MG63 (cell line): ENCODE data around the gene PPP5C. TPM values are rescaled to one million over a fixed set of nuclear protein-coding genes. Genes with fewer than 3 reads are reported as not detected.
"Not testable (repeated sequence)": the region's sequence is repeated elsewhere in the genome, so short reads cannot be mapped to it uniquely, and the experiment has no call there.

Experiments used
- DNase-seq: peaks from one replicate; pipeline ENCODE4 v3.0.0-alpha.2; 2020
- H3K27me3 ChIP-seq: fragments of 250-450 bp; sonication (Bioruptor Pico); 2 replicates; pipeline ENCODE4 v1.5.1; 2020; ENCODE audit warnings: mild to moderate bottlenecking, moderate library complexity
- H3K36me3 ChIP-seq: fragments of 250-450 bp; sonication (Bioruptor Pico); 2 replicates; pipeline ENCODE4 v1.5.1; 2020; ENCODE audit warnings: mild to moderate bottlenecking, moderate library complexity
- H3K4me3 ChIP-seq: fragments of 250-450 bp; sonication (Bioruptor Pico); 2 replicates; pipeline ENCODE4 v1.5.1; 2020; ENCODE audit warnings: mild to moderate bottlenecking, moderate library complexity
- H3K9me3 ChIP-seq: fragments of 250-450 bp; sonication (Bioruptor Pico); 2 replicates; pipeline ENCODE4 v1.5.1; 2020; ENCODE audit warnings: mild to moderate bottlenecking, moderate library complexity
- total RNA-seq: library from RNA; depleted of rRNA; stranded (reverse); fragments of >200 nt; shearing (Covaris generic); gene quantifications from 2 replicates; pipeline ENCODE4 v1.2.3, GENCODE V29; 2014; ENCODE audit warnings: low replicate concordance; rRNA removed

PPP5C gene
- total RNA-seq: 90.7 and 102 TPM in 2 replicates

- Histone ChIP-seq H3K9me3 (no peaks in the 10 kb centered on the region), H3K36me3 (peaks cover 26% of the 10 kb centered on the region), H3K4me3 (peak within 1 kb of the TSS; percentile 93), H3K27me3 (peaks cover under 1% of the 10 kb centered on the region; the same call in 1 of the 2 replicates)
- peak; percentile 99 for DNase-seq
These were observed at the start of gene PPP5C for GRCh38 chr19:46346821-46347571. TSS of gene PPP5C (plus strand) at chr19:46347087. CDS start at chr19:46347097, 10 bp downstream.

GRCh38 chr19:46297700-46298478 is 49.0 kb upstream of the PPP5C start:
- Histone ChIP-seq H3K9me3 (no peaks in the 10 kb centered on the region), H3K36me3 (no peaks in the 10 kb centered on the region), H3K4me3 (no peak overlapping the region), H3K27me3 (peaks cover 7% of the 10 kb centered on the region; the same call in 1 of the 2 replicates)
- DNase-seq: no peak

- no peaks in the 10 kb centered on the region for H3K36me3 ChIP-seq
- H3K4me3 ChIP-seq: no peak overlapping the region
- no peaks in the 10 kb centered on the region for H3K9me3 ChIP-seq
- H3K27me3 ChIP-seq: peaks cover 7% of the 10 kb centered on the region; the same call in 1 of the 2 replicates
- no peak for DNase-seq
These were observed 48.3 kb upstream of the PPP5C start for GRCh38 chr19:46298479-46299003.

GRCh38 chr19:46299004-46299509 is 47.8 kb upstream of the PPP5C start:
- Histone ChIP-seq H3K27me3 (peaks cover 7% of the 10 kb centered on the region; the same call in 1 of the 2 replicates), H3K4me3 (no peak overlapping the region), H3K9me3 (no peaks in the 10 kb centered on the region), H3K36me3 (no peaks in the 10 kb centered on the region)
- DNase-seq: peak; percentile 76

GRCh38 chr19:46299695-46300094 is 47.2 kb upstream of the PPP5C start:
- no peak for DNase-seq
- Histone ChIP-seq H3K27me3 (0 out of 2 replicates have a peak, but pooled peaks cover 4% of the 10 kb centered on the region), H3K36me3 (no peaks in the 10 kb centered on the region), H3K9me3 (no peaks in the 10 kb centered on the region), H3K4me3 (no peak overlapping the region)

DNA sequence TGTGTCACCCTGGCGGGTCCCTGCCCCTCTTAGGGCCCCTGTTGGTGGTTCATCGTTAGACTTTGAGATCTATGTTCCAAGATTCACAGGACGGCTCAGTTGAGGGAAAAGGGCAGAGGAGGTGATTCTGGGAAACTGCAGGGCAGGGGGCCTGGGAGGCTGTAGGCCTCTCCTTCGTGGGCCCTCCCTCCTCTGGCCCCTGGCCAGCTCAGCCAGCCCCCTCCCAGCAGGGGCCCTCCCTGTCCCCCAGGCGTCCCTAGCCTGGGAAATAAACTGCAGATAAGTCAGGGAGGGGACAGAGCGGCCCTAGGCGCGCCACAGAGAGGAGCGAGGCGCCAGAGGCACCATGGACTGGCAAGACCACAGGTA is 43.6 kb upstream of the PPP5C start:
- Histone ChIP-seq H3K27me3 (no peaks in the 10 kb centered on the region), H3K36me3 (no peaks in the 10 kb centered on the region), H3K9me3 (peaks cover 13% of the 10 kb centered on the region), H3K4me3 (no peak overlapping the region)
- no peak for DNase-seq

DNA sequence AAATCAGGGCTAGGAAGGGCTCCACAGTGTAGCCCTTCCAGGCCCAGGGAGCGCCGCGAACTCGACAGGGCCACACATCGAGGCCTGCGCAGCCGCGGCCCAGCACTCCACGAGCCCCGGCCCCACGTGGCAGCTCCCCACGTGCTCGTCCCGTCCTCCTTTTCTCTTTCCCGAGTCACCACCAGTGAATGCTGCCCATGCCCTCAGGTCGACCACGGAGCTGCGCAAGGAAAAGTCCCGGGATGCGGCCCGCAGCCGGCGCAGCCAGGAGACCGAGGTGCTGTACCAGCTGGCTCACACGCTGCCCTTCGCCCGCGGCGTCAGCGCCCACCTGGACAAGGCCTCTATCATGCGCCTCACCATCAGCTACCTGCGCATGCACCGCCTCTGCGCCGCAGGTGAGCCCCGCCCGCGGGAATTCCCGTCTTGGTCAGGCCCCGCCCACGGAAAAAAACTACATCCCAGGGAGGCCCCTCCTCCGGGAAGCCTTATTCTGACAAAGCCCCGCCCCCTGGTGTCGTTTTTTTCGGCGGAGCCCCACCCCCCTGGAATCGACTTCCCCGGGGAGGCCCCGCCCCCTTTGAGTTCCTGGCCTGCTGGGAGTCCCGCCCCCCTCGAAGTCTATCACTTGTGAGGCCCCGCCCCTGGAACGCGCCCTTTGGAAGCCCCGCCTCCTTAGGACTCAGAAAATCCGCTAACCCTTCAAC is 43.0 kb upstream of the PPP5C start:
- H3K36me3 ChIP-seq: no peaks in the 10 kb centered on the region
- no peaks in the 10 kb centered on the region for H3K27me3 ChIP-seq
- DNase-seq: no peak
- no peak overlapping the region for H3K4me3 ChIP-seq
- H3K9me3 ChIP-seq: peaks cover 13% of the 10 kb centered on the region

GRCh38 chr19:46306501-46306900 is 40.4 kb upstream of the PPP5C start:
- no peak for DNase-seq
- H3K36me3 ChIP-seq: no peaks in the 10 kb centered on the region
- H3K27me3 ChIP-seq: no peaks in the 10 kb centered on the region
- H3K4me3 ChIP-seq: no peak overlapping the region
- peaks cover 13% of the 10 kb centered on the region for H3K9me3 ChIP-seq

DNA sequence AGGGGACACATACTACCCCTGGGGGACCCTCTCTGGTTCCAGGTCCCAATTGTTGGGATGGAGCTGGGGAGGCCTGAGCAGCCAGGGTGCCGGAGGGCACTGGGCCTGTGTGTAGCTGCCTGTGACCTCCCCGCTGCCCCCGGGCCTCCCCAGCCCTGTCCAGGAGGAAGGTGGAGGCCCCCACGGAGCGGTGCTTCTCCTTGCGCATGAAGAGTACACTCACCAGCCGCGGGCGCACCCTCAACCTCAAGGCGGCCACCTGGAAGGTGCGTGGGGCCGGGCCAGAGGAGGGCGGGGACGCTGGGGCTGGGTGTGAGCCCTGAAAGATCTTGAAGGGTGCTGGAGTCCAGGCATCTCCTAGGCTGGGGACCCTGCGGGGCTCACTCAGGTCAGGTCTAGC is 38.4 kb upstream of the PPP5C start:
- Histone ChIP-seq H3K9me3 (peaks cover 13% of the 10 kb centered on the region), H3K36me3 (no peaks in the 10 kb centered on the region), H3K27me3 (no peaks in the 10 kb centered on the region), H3K4me3 (no peak overlapping the region)
- DNase-seq: no peak

- no peaks in the 10 kb centered on the region for H3K36me3 ChIP-seq
- H3K4me3 ChIP-seq: no peak overlapping the region
- no peaks in the 10 kb centered on the region for H3K27me3 ChIP-seq
- peaks cover 13% of the 10 kb centered on the region for H3K9me3 ChIP-seq
- DNase-seq: no peak
These were observed 37.8 kb upstream of the PPP5C start for GRCh38 chr19:46309056-46309455.

GRCh38 chr19:46311444-46311843 is 35.4 kb upstream of the PPP5C start:
- Histone ChIP-seq H3K36me3 (no peaks in the 10 kb centered on the region), H3K27me3 (no peaks in the 10 kb centered on the region), H3K9me3 (peaks cover 5% of the 10 kb centered on the region), H3K4me3 (no peak overlapping the region)
- DNase-seq: no peak

GRCh38 chr19:46313540-46314469 is 33.1 kb upstream of the PPP5C start:
- H3K9me3 ChIP-seq, H3K36me3 ChIP-seq, H3K4me3 ChIP-seq, H3K27me3 ChIP-seq: not testable (repeated sequence)
- peak; percentile 60 for DNase-seq

DNA sequence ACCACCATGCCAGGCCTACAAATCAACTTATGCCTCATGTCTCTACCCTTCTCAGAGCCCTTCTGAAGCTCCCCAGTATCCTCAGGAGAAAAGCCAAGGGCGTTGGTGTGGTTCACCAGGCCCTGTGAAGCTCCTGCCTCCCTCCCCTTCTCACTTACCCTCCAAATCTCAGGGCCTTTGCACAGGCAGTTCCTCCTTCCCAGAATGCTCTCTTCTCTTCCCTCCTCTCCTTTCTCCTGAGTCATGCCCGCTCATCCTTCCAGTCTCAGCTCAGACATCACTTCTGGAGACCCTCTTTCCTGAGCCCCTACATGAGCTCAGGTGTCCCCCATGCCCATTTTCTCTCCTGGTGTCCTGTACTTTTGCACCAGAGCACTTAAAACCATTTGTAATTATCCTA is 29.5 kb upstream of the PPP5C start:
- no peak for DNase-seq
- Histone ChIP-seq H3K4me3 (no peak overlapping the region), H3K27me3 (no peaks in the 10 kb centered on the region), H3K36me3 (no peaks in the 10 kb centered on the region), H3K9me3 (no peaks in the 10 kb centered on the region)

DNA sequence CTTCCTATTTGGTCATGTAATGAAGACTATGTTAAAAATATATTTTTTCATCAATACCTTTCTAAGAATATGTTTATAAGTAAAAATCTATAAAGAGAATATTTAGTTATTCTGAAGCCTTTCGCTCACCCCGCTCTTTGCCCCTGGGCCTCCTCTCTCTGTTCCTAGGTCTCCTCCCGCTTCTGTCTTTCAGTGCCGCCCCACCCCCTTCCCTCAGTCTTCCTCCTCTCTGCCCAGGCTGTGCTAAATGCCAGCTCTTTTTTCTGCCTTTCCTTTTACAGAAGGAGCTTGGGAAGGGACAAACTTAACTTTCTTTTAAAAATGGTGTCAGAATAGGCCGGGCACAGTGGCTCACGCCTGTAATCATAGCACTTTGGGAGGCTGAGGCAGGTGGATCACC is 27.3 kb upstream of the PPP5C start:
- Histone ChIP-seq H3K9me3 (no peaks in the 10 kb centered on the region), H3K4me3 (no peak overlapping the region), H3K27me3 (no peaks in the 10 kb centered on the region), H3K36me3 (no peaks in the 10 kb centered on the region)
- no peak for DNase-seq

- no peak overlapping the region for H3K4me3 ChIP-seq
- DNase-seq: no peak
- H3K9me3 ChIP-seq: peaks cover 2% of the 10 kb centered on the region; the same call in 1 of the 2 replicates
- H3K27me3 ChIP-seq: no peaks in the 10 kb centered on the region
- no peaks in the 10 kb centered on the region for H3K36me3 ChIP-seq
These were observed 26.3 kb upstream of the PPP5C start for GRCh38 chr19:46320559-46320958.

DNA sequence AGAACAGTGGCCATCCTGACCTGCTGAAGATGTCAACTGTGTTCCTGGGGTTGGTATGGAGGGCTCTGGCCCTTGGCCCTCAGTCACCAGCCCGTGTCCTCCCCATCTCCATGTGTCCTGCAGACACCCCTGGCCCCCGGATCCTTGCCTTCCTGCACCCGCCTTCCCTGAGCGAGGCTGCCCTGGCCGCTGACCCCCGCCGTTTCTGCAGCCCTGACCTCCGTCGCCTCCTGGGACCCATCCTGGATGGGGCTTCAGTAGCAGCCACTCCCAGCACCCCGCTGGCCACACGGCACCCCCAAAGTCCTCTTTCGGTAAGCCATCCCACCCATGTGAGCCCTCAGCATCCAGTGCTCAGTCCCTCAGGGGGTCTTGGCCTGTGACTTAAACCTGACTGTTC is 25.2 kb upstream of the PPP5C start:
- no peak for DNase-seq
- H3K36me3 ChIP-seq: no peaks in the 10 kb centered on the region

More for the DNA sequence above, 25.2 kb upstream of the PPP5C start:
- H3K27me3 ChIP-seq: no peaks in the 10 kb centered on the region
- peaks cover 13% of the 10 kb centered on the region for H3K9me3 ChIP-seq
- H3K4me3 ChIP-seq: no peak overlapping the region
